Inflammatory macrophage treated with lipopolysaccharide for 1 hour (primary cell): ENCODE results near the gene MAGI1.
"Not testable (repeated sequence)": the region's sequence is repeated elsewhere in the genome, so short reads cannot be mapped to it uniquely, and the experiment has no call there.

Experiments
- DNase-seq, 2 donors: peaks; one replicate each; pipeline ENCODE4 v3.0.0-alpha.2; 2020 to 2022

The MAGI1 gene

DNA sequence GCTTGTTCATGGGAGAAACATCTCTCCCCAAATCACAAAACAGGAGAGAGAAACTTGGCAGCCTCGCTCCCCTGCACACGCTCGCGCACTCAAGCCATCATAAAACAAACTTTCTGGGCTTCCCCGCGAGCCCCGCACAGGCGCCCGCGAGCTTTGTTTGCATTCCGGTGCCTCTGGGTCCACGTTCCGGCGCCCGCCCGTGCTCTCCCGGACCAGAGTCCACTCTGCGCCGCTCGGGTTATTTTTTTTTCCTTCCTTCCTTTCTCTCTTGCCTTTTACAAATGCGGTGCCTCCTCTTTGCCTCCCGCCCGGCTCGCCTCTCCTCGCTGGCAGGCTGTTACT is 363 bp downstream of the MAGI1 start:
- no peak for DNase-seq

DNA sequence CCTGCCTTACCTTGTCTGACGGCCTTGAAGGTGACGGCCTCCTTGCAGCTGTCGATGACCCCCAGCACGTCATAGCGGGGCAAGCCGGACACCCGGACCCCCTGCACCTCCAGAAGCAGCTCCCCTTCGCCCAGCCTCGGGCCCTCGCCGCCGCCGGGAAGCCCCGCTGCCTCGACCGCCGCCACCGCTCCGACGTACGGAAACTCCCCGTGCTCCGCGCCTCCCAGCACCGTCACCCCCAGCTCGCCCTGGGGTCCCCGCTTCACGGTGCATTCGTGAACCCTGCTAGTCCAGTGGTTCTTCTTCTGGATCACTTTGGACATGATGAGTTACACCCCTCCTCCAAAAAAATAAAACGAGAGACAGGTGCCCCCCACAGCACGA is 740 bp downstream of the MAGI1 start:
- DNase-seq = no peak

DNA sequence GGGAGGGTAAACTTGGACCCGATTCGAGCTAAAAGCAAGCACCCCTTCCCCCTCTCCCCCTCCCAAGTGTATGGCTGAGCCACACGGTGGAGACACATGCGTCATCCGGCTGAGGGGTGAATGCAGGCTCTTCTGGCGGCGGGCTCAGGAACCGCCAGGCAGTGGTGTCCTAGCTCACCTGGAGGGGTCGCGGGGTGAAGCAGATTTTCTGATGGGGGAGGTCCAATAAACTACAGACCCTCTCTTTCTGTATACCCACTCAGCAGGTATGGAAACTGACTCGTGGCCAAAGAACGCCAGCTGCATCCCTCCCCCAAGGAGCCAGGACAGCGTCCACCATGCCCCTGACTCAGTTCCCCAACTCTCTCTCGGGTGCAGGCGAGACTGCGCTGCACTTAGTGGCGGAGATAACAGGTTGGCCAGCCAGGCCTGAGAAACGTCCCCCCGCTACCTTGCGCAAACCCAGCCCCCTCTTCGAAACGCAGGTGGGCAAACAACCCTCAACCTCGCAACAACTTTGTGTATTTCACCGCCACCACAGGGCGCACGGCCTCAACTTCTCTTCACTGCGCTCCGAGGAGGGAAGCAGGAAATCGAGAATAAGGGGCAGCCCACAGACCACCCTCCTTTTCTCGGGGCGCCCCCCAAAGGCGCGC is 1.3 kb downstream of the MAGI1 start:
- no peak for DNase-seq

DNA sequence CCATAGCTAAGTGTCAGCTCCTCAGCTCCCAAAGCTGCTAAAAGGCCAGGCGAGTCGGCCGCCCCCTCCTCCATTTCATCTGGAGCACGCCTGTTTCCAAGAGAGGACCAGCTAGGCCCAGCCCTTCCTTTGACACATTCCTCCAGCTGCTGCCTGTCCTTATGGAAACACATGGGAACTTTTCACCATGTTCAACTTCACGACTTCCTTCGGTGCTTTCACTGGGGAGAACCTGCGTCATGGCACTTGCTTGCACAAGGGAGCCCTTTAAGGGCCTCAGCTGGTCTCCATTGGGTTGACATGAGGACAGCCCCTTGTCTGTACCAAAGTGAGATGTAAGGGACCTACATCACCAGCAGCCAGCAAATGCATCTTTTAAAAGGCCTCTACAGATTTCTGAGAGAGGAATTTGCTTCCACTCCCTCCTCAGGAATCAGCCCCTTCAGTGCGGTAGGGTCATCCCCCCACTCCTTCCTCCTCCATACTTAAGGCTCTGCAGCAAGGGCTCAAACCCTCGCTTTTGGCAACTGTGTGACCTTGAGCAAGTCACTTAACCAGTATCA is 2.1 kb downstream of the MAGI1 start:
- no peak for DNase-seq

DNA sequence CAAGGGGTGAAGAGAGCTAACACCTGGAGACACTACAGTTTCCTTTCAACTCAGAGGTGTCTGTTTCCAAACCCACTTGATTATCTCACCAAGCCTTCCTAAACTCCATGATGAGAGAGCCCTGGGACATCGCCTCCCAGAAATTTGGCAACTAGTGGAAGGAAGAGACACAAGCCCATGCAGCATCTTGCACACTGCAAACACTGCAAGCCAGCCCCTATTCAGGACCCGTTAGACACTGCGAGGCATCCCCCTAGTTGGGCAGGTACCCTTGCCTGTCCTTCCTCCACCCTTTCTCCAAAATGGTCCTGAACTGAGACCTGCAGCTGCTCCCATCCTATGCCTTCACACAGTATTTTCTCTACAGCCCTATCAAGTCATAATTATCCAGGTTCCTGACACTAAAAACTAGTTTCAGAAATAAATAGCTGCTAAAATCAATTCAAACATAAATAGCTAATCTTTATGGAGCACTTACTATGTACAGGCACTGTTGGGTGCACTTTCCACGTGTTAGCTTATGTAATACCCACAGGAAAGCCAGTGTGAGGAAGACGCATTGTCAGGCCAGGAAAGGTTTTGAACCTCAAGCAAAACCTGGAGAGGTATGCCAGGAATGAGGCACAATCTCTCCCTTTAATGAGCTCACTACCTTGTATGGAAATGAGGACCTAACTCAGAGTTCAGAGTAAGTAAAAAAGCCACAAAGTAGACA is 2.8 kb downstream of the MAGI1 start:
- DNase-seq = no peak

DNA sequence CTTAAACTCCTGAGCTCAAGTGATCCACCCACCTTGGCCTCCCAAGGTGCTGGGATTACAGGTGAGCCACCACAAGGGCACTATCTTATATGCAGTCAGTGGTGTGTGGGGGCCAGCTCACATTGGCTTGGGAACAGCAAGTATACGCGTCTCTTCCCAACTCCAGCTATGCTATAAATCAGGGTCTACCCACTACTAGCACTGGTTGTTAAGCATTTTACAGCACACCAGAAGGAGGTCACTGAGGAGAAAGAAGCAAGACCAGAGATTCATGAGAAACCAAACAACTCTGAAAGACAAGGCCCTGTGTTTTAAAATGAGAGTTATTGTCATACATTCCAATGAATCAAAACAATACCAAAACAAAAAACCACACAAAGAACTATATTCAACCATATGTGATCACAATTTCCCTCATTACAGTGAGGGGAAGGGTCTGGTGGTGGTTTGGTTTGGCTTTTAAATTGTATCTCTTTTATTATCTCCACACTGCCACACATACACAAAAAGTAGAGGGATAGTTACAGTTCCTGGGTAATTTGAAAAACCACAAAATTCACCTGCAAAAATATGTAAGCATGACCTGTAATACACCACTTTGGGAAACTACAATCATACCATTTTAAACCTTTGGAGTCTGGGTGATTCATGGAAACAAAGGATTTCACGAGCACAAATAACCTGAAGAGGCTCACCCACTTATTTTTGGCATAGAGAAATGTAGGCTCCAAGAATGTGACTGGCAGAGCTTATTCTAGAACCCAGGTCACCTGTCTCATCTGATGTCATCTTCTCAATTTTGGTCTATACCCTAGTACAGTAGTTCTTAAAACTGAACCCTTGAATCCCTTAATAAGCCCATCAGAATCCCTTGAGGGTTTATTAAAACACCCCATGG is 5.2 kb downstream of the MAGI1 start:
- no peak for DNase-seq

DNA sequence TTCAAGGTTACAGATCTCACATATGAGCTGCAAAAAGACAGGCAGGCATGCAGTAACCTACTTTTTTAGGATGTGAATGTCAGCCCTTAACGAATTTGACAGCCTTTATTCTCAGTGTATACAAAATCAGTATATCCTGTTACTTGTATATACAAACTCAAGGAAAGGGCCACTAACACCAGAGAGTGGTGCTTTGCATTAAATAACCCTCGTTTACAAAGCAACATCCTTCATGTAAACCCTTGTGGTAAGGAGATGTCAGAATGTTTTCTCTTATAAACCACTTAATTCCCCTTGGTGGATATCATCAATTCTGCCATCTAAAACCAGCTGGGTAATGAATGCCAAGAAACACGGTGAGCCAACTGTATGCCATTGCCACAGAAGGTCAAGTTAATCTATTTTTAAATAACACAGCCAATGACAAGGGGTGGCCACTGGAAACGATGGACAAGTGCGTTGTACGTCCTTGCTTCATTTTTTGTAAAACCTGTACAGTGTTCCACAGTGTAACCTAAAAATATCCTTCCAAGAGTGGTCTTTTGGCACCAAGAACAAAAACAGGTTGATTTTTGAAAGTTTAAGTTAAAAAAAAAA is 7.5 kb downstream of the MAGI1 start:
- DNase-seq = no peak

DNA sequence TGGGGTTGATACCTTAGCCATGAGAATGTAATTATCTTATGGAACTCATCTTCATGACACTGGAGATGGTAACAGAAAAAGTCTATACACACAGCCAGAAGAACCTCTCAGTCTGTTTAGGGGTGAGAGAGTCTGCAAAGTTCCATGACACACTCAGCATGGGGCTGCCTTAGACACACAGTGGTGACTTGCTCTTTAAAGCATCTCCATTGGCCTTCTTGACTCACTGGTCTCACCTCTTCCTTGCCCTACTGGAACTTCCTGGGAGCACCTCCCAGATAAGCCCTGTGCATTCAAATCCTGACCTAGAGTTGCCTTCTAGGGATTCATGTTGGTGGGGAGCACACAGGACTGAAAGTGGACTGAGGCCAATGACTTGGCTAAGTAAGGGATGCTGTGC is 9.3 kb downstream of the MAGI1 start:
- DNase-seq = no peak

DNA sequence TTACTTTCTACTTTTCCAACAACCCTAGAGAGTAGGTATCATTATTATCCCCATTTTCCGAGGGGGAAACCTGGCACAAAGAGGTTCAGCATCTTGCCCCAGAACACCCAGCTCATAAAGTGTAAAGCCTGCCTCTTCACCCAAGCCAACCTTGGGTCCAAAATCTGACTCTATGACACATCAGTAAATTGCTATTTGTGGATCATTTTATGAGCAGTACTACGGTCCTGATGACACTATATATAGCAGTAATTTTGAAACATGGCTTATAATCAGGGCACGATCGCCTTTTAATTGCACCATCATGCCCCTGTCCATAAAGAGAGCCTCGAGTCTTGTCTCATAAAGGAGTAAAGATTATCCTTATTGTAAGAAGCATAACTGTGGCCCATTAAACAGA is 9.7 kb downstream of the MAGI1 start:
- no peak for DNase-seq

DNA sequence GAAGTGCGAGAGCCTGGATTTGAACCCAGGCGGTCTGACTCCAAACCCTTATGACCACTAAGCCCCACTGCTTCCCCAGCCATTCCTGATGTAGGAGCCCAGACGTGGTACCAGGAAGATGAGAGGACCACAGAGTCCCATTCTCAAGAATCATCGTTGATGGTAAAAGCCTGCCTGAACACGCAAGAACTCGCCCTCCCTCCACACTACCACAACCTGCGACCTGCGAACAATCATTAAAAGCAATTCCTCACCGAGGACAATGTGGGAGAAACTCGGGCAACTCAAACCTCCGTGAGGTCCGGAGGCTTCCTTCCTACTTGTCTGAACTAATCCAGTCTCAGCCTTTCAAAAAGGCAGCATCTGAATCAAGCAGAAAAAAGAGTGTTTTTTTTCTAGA is 10.3 kb downstream of the MAGI1 start:
- DNase-seq = no peak

DNA sequence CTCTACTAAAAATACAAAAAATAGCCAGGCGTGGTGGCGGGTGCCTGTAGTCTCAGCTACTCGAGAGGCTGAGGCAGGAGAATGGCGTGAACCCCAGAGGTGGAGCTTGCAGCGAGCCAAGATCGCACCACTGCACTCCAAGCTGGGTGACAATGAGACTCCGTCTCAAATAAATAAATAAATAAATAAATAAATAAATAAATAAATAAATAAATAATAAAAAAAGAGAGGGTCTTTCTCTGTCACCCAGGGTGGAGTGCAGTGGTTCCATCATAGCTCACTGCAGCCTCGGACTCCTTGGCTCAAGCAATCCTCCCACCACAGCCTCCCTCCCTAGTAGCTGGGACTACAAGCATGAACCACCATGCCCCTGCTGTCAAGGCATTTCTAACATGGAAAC is 11.6 kb downstream of the MAGI1 start:
- not testable (repeated sequence) for DNase-seq

DNA sequence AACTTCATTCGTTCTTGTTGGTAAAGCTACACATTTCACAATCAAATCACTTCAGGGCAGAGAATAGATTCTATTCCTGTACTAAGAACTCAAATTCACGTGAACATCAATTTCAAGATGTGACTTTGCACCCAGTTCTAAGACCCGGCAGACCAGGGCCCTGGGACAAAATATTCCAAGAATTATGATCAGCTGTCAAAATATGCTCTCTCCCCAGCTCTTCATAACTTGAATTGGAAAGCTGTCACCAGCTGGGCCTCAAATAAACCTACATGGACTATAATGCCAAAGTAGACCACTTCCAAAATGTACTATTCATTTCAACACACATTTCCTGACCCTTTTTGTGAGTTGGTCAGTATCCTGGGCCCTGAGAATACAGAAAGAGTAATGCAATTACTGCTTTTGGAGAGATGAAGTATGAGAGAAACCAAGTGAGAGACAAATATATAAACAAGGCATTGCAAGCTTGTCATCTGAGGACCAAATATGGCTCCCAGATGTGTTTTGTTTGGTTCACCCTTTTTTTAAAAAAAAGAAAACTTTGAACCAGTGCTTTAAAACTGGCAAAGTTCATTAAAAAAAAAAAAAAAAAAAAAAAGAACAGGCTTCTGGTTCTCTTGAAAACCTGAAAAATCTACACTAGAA is 14.9 kb downstream of the MAGI1 start:
- no peak for DNase-seq

DNA sequence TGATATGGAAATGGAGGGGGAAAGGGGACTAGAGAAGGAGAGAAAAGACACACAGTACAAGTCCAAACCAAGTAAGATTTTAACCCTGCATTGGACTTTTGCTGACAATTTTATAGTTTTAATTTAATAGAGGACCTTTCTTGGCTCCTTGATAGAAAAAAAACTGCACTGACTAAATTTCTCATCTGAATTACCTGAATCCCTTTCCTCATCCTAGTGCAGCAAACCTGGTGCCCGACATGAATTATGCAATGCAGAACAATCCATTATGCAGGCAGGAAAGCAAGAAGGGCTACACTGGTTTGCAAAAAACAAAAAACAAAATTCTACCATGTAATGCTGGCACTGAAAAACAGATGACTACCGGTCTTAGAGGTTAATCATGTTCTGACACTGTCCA is 15.5 kb downstream of the MAGI1 start:
- no peak for DNase-seq

DNA sequence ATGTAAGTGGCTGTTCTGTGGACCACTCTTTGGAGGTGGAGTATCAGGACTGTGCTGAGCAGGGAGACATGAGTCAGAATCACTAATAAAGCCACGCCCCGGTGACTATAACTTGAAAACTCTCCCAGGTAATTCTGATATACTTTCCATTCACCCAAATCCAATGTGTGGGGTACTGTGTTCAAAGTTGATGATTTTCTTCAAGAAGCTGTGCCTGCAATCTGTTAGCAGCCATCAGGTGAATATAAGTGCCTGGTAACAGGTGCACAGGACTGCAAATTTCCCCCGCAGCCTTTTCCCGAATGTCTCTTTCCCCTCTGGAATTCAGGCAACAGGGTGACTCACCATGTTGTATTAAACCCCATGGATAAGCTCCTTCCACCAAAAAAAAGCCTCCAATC is 17.0 kb downstream of the MAGI1 start:
- DNase-seq = no peak

DNA sequence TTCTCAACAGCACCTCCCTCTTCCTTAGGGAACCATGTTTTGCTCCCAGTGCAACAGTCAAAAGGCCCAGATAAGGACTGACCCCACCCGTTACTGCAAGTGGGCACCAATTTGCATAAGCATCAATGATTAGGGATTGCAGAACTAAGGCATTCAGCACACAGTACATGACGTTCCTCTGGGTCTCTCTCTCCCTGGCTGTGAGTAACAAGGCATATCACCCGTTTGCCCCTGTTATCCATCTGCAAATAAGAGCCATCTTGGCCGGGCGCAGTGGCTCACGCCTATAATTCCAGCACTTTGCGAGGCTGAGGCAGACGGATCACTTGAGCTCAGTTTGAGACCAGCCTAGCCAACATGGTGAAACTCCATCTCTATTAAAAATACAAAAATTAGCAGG is 18.8 kb downstream of the MAGI1 start:
- DNase-seq = no peak

DNA sequence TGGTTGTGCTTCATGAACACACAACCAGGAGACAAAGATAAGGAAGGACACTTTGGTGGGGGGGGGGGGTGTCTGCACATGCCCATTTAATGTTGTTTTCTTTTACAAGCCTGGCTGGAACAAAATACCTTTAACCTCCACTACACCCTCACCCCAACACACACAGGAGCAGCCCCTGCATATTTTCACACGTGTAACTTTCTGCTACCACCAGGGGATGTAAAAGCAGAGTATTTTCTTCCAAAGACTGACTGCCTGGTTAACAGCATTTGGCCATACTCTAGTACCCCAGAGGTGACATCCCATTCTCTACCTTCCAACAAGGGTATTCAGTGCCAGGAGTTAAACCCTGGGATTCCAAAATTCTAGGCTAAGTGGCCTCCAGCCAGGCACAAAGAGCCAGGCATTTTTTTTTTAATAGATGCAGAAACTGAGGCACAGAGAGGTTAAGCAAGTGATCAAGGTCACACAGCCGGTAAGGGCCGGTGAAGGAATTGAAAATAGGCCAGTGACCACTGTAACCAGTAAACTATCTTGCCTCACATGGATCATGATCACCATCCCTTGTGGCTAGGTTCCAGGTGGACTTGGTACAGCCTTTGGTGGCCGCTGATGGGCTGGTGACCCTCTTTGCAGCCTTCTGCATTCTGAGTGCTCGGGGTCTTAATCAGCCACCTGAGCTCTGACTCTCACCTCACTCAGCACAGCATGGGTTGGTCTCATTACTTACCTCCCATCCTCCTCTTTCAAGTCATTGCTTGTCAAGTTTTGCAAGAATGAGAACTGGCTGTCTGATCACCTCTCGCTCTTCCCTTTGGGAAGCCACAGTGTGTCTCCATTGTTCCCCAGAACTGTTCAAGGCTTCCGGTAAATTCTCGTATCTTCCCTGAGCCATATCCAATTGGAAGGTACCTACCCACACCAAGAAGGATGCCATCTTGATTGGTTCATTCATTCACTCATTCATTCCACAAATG is 20.4 kb downstream of the MAGI1 start:
- no peak for DNase-seq

DNA sequence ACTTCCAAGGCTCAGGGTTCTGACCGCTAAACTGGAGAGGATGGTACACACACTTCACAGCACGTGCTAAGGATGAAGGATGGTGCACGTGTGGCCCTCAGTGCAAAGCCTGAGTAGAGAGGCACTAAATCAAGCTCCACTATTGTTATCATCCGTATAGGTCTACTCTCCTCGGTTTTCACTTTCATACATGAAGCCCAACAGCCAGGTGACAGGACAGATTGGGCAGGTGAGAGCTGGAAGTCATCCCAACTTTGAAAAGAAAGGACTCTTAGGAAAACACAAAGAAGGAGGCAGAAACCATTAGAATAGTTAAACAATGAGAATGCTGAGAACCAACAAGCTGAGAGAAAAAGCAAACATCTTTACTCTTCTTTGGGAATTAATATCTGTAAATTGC is 21.1 kb downstream of the MAGI1 start:
- no peak for DNase-seq

DNA sequence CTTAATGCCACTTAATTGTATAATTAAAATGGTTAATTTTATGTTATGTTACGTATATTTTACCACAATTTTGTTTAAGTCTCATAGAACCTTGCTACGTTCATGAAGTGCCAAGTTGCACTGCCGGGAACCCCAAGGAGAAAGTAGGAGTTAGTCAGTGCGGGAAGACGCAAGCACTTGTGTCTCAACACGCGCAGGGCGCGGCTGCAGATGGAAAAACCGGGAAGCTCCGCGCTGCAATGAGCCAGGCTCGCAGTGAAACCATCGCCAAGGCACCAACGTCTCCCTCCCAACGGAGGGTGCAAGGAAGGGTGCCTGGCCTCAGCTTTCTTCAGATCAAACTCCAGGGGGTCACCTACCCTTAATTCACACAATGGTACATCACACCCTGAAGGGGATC is 21.6 kb downstream of the MAGI1 start:
- no peak for DNase-seq

DNA sequence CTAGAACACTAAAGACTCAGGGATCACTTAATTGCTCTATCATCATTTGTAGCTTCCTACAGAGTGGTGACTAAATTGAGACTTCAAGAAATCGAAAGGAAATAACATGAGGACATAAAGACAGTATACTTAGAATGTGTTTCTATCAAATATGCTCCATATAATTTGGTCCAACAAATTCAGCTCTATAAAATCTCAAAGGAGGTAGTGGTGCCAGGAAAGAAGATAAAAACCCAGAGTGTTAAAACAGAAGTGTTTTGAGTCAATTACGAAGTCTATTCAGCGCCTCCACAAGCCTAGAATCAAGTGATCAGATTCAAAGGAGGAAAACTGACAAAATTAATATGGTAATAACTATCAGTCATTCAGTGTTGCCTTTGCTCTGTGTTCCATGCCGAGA is 22.9 kb downstream of the MAGI1 start:
- DNase-seq = no peak

DNA sequence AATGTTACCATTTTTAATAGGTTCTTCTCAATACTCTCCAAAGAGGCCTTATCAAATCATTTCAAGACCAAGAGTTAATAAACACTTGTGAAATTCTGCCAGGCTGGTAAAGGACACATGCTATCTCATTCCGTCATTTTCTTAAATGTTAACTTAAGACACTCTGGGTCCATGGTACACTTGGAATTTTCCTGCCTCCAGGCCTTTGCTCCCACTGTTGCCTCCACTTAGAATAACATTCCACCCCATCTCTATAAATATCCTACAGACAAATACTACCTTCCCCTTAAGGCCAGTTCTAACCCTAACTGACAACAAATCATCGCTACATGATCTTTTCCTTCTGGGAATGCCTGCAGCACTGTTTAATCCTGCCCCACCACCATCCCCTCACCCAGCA is 24.1 kb downstream of the MAGI1 start:
- no peak for DNase-seq

DNA sequence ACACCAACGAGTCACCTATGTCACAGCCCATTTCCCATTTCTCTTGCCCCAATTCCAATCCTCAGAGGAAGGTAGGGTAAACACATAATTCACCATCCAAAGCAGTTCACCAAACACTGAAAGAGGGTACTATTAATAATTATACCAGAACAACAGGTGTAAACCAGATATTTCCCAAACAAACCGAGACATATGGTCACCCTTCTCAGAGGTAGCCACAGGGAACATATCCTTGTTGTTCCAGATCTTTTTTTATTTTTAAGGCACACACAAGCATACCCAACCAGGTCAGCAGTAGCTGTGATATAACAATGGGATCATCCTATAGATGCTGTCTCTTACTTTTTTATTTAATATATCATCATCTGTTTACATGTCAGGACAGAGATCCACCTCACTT is 24.7 kb downstream of the MAGI1 start:
- DNase-seq = no peak

DNA sequence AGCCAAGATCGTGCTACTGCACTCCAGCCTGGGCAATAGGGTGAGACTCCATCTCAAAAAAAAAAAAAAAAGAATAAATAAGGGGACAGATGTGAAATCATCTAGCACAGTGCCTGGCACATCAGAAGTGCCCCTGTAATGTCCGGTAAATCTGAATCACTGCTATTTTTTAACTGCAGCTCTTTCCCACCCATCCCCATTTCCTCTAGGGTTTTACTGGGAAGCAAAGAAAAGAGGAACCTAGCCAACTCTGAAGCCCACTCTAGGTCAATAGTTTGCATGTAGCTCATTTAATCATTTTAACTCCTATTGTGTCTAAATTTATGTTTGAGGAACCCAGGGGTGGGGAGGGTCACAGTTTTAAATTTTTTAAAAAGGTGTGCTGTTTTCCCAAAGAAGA is 26.0 kb downstream of the MAGI1 start:
- DNase-seq = no peak
